GM19351 (cell line): ENCODE measurements around the gene FADS6.

Experiments used
- ATAC-seq: cut with Tn5 transposase; IDR thresholded peaks from one replicate; pipeline ENCODE4 v1.9.1; 2021; ENCODE audit warnings: mild to moderate bottlenecking, moderate library complexity; ENCODE audit not compliant: unreplicated experiment

The FADS6 gene

DNA sequence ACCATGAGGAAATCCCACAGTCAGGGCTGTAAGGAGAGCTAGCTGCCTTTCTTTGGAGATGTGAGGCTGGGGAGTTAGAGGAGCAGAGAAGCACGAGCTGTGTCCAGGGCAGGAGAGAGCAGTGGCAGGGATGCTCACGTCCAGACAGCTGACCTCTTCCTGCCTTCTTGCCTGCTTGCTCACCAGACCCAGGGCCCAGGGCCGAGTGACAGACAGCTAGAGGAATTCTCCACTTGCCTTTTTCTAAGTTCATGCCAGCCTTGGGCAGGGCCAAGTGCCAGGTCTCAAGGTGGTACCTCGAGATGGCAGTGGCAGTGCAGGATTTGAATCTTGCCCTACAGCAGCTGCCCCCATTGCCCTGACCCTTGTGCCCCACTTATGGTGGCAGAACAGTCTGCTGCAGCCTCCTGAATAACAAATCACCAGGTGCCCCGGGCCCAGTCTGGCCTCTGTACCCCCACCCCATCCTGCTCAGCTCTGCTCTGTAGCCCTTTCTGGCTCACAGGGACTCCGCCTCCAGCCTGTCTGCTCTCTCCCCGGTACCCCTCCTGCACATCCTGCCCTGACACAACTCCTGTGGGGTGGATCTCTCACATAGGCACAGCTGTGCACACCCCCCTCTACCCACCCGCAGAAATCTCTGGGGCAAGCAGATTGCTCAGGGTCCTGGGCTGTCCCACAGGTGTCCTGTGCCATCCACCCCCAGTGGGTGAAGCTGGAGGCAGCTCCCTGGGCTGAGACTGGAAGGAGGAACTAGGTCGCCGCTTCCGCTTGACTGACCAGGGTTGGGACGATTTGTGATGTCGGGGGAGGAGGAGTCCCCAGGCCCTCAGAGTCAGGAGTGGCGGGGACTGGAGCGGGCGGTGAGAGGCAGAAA, 59.7 kb downstream of the FADS6 start:
- no peak for ATAC-seq

GRCh38 chr17:74832421-74832820, 61.0 kb downstream of the FADS6 start:
- no peak for ATAC-seq

DNA sequence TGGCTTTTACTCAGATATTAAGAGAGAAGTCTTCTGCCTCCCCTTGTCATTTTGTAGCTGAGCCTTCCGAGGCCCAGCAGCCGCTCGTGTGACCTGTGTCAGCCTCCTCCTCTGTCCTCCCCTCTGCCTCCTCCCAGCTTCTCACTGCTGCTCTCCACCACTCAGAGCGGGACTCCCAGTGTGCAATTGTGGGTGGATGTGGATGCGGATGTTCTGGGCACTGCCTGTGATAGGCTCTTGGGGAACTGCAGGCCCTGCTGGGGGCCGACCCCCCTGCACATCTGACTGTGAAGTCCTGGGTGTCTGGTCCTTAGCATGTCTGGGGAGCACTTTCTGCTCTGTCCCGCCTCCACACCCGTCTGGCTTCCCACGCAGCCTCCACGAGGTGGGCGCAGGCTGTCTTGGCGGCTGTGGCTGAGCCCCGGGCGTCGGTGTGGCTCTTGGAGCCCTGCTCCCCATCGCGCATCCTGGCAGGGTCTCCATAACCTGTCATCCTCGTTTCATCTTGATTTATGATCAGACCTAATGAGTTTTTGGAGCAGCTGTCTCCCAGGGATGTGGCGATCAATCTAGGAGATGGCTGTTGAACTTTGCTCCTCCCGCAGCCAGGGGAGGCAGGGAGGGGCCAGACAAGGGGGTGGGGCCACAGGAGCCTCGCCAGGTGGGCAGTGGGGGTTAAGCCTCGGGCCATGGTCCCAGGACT, 61.8 kb downstream of the FADS6 start:
- ATAC-seq, result no peak

DNA sequence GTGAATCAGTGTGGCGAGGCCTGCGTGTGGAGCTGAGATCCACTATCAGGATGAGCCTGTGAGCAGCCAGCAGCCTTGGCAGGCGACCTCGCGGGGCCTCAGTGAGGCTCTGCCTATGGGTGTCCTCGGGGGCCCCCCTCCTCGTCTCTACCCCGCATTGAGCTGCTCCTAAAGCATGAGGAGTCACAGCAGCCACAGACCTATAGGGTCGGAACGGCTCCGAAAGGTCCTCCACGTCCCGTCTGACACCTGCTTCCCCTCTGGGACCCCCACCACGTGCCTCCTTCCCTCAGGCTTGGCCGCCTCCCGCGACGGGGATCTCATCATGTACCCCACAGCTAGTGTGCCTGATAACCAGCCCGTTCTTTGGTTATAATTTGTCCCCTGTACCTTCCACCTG, 62.6 kb downstream of the FADS6 start:
- ATAC-seq, result no peak

DNA sequence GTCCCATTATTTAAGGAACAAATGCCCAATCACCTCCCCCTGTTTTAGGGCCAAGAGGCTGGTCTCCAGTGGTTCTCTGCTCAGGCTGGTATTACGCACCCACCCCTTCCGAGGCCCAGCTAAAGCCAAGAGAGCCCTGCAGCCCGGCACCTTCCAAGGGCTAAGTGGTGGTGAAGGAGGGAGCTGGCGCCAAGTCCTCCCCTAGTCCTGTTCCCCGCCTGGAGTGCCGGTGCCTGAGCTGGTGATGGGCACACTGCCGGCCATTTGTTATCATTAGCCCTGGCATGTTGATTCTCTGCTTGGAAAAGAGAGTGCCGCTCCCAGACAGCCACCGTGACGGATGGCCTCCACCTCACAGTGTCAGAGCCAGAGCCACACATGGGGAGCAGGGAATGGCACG, 65.6 kb downstream of the FADS6 start:
- ATAC-seq, result no peak
